Activated naive CD8-positive, alpha-beta T cell treated with anti-CD3 and anti-CD28 coated beads, Interleukin-2, amount 10 ng/mL, durations not matched to agents 7 days and 5 days (primary cell): ENCODE results near the gene GANAB. TPM values are rescaled to one million over a fixed set of nuclear protein-coding genes. Genes with fewer than 3 reads are reported as not detected.
"Not testable (repeated sequence)": the region's sequence is repeated elsewhere in the genome, so short reads cannot be mapped to it uniquely, and the experiment has no call there.

Experiments
- ATAC-seq: fragments of 150-1000 bp; cut with Tn5 transposase; one replicate; pipeline ENCODE4 v1.10.0; 2021; ENCODE audit warnings: low read depth, moderate library complexity
- POLR2A ChIA-PET: fragments of 350-600 bp; sonication (Branson Sonifier 250); formaldehyde crosslinking; loops from one replicate; lab custom pipeline; 2021; ENCODE audit warnings: antibody characterized with exemption; lab: Charles Lee
- DNase-seq: peaks from one replicate; pipeline ENCODE4 v3.0.0; 2021
- H3K27ac Mint-ChIP-seq: one replicate; pipeline ENCODE4 v1.8.0; 2022; ENCODE audit warnings: mild to moderate bottlenecking, mixed read lengths
- H3K27me3 Mint-ChIP-seq: one replicate; pipeline ENCODE4 v1.8.0; 2022; ENCODE audit warnings: mild to moderate bottlenecking, moderate library complexity, mixed read lengths
- H3K36me3 Mint-ChIP-seq: one replicate; pipeline ENCODE4 v1.8.0; 2021; ENCODE audit warnings: mild to moderate bottlenecking, mixed read lengths
- H3K4me1 Mint-ChIP-seq: one replicate; pipeline ENCODE4 v1.8.0; 2021; ENCODE audit warnings: mixed read lengths
- H3K4me3 Mint-ChIP-seq: one replicate; pipeline ENCODE4 v1.8.0; 2022; ENCODE audit warnings: mild to moderate bottlenecking, moderate library complexity, mixed read lengths
- H3K9me3 Mint-ChIP-seq: one replicate; pipeline ENCODE4 v1.8.0; 2021; ENCODE audit warnings: mixed read lengths
- total RNA-seq, 2 experiments: library from RNA; stranded (reverse); gene quantifications; one replicate each; pipeline ENCODE4 v1.2.3, GENCODE V29; 2021

Gene GANAB
- total RNA-seq, 2 experiments from 2014 or later, result 291 to 300 TPM

GRCh38 chr11:62665075-62665598, 18.7 kb upstream of the GANAB start, which contains the start of the genes C11orf98 and CSKMT:
TSS of gene C11orf98 (minus strand) at chr11:62665210. CDS start at chr11:62665169, 41 bp downstream.
TSS of gene CSKMT (plus strand) at chr11:62665312. CDS start at chr11:62665880, 568 bp downstream.
- peak; percentile 88 for ATAC-seq
- Mint-ChIP-seq H3K9me3 (no peaks in the 10 kb centered on the region), H3K4me1 (peaks cover 34% of the 10 kb centered on the region), H3K27me3 (no peaks in the 10 kb centered on the region), H3K4me3 (peak within 1 kb of the TSS; percentile 97), H3K36me3 (peaks cover 20% of the 10 kb centered on the region), H3K27ac (peak within 1 kb of the TSS; percentile 94)
- DNase-seq, result peak; percentile 97
- POLR2A ChIA-PET, result interaction anchor here (0.6 to 7.0 kb wide), 45 partner anchors 9 to 1302 kb away, joined by 3 to 187 read pairs (median 8); partner anchors contain the start of genes B3GAT3, BSCL2, EEF1G and EML3

GRCh38 chr11:62664405-62665074, 18.1 kb upstream of the GANAB start:
- Mint-ChIP-seq H3K9me3 (no peaks in the 10 kb centered on the region), H3K27ac (peak overlapping the region; percentile 94), H3K4me1 (peaks cover 29% of the 10 kb centered on the region), H3K36me3 (peaks cover 19% of the 10 kb centered on the region), H3K4me3 (peak overlapping the region; percentile 97), H3K27me3 (no peaks in the 10 kb centered on the region)
- DNase-seq, result no peak
- ATAC-seq, result peak; percentile 58
- POLR2A ChIA-PET, result interaction anchor here (0.6 to 7.0 kb wide), 43 partner anchors 10 to 1301 kb away, joined by 3 to 187 read pairs (median 9); partner anchors contain the start of genes B3GAT3, BSCL2, EEF1G and EML3

- no peak for DNase-seq
- Mint-ChIP-seq H3K4me3 (no peak overlapping the region), H3K27ac (no peak overlapping the region), H3K36me3 (peaks cover 2% of the 10 kb centered on the region), H3K27me3 (no peaks in the 10 kb centered on the region), H3K9me3 (no peaks in the 10 kb centered on the region), H3K4me1 (peaks cover 13% of the 10 kb centered on the region)
- no peak for ATAC-seq
- POLR2A ChIA-PET, result interaction anchor here (0.7 to 8.4 kb wide), 5 partner anchors 8 to 55 kb away, joined by 3 to 187 read pairs (median 5); partner anchors contain the start of genes B3GAT3, C11orf98, CSKMT and LBHD1
These were observed 10.5 kb upstream of the GANAB start for GRCh38 chr11:62656796-62657429.

DNA sequence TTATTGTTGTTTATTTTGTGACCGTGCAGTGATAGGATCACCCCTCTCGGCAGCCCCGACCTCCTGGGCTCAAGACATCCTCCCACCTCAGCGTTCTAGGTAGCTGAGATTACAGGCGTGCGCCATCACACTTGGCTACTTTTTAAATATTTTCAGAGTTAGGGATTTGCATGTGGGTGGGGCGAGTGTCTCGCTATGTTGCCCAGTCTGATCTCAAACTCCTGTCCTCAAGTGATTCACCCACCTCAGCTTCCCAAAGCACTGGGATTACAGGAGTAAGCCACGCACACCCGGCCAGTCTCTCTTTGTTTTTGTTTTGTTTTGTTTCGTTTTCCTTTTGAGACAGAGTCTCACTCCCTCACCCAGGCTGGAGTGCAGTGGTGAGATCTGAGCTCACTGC, 7.9 kb upstream of the GANAB start:
- H3K36me3 Mint-ChIP-seq, result peaks cover 4% of the 10 kb centered on the region
- ATAC-seq, result no peak

GRCh38 chr11:62652161-62653006, 6.0 kb upstream of the GANAB start:
- H3K9me3 Mint-ChIP-seq, result no peaks in the 10 kb centered on the region
- peak overlapping the region; percentile 91 for H3K27ac Mint-ChIP-seq
- POLR2A ChIA-PET, result interaction anchor here (0.7 to 8.4 kb wide), 22 partner anchors 9 to 250 kb away, joined by 3 to 187 read pairs (median 5); partner anchors contain the start of genes B3GAT3, C11orf98, CSKMT and EEF1G
- H3K4me1 Mint-ChIP-seq, result peaks cover 17% of the 10 kb centered on the region
- DNase-seq (no peak), ATAC-seq (no peak)
- peak overlapping the region; percentile 94 for H3K4me3 Mint-ChIP-seq
- no peaks in the 10 kb centered on the region for H3K27me3 Mint-ChIP-seq
- H3K36me3 Mint-ChIP-seq, result peaks cover 4% of the 10 kb centered on the region

More for the DNA sequence above, 7.9 kb upstream of the GANAB start:
- Mint-ChIP-seq H3K9me3 (no peaks in the 10 kb centered on the region), H3K4me1 (peaks cover 17% of the 10 kb centered on the region), H3K4me3 (peak overlapping the region; percentile 37), H3K27ac (peak overlapping the region; percentile 63), H3K27me3 (no peaks in the 10 kb centered on the region)
- no peak for DNase-seq
- POLR2A ChIA-PET, result interaction anchor here (0.6 to 8.4 kb wide), 5 partner anchors 11 to 101 kb away, joined by 4 to 187 read pairs (median 8); partner anchors contain the start of genes C11orf98, CSKMT, LBHD1 and TUT1

DNA sequence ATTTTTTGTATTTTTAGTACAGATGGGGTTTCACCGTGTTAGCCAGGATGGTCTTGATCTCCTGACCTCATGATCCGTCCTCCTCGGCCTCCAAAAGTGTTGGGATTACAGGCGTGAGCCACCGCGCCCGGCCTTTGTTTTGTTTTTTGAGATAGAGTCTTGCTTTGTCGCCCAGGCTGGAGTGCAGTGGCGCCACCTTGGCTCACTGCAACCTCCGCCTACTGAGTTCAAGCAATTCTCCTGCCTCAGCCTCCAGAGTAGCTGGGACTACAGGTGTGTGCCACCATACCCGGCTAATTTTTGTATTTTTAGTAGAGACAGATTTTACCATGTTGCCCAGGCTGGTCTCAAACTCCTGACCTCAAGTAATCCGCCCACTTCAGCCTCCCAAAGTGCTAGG, 3.9 kb upstream of the GANAB start:
- not testable (repeated sequence) for H3K27ac Mint-ChIP-seq, DNase-seq, H3K27me3 Mint-ChIP-seq, H3K9me3 Mint-ChIP-seq, H3K4me3 Mint-ChIP-seq, H3K36me3 Mint-ChIP-seq, ATAC-seq
- POLR2A ChIA-PET, result interaction anchor here (0.9 to 1.2 kb wide), 2 partner anchors 22 to 49 kb away, joined by 5 to 6 read pairs; partner anchors contain the start of genes LBHD1 and MTA2
- peaks cover 23% of the 10 kb centered on the region for H3K4me1 Mint-ChIP-seq

DNA sequence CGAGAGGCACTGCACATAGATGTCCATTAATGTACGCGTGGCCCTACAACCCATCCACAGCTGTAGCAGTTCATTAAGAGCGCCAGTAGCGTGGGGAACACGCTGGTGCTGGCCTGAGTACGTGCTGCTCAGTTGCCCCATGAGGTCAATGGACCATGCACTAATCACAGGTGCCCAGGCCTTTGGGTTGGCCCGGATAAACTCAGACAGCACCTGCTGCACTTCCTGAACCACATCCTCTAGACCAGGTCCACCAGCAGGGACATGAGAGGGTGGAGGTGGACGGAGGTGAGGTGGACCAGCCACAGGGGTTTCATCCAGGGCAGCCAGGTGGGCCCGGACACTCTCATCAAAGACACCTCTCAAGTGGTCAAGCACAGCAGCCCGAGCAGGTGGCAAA, 3.1 kb upstream of the GANAB start:
- DNase-seq (no peak), ATAC-seq (no peak)
- Mint-ChIP-seq H3K36me3 (peaks cover 10% of the 10 kb centered on the region), H3K9me3 (no peaks in the 10 kb centered on the region), H3K27me3 (no peaks in the 10 kb centered on the region), H3K27ac (no peak overlapping the region), H3K4me1 (peaks cover 28% of the 10 kb centered on the region), H3K4me3 (no peak overlapping the region)
- POLR2A ChIA-PET, result interaction anchor here (0.6 to 5.5 kb wide), 7 partner anchors 8 to 58 kb away, joined by 3 to 40 read pairs (median 7); partner anchors contain the start of genes B3GAT3, C11orf98, CSKMT and LBHD1

DNA sequence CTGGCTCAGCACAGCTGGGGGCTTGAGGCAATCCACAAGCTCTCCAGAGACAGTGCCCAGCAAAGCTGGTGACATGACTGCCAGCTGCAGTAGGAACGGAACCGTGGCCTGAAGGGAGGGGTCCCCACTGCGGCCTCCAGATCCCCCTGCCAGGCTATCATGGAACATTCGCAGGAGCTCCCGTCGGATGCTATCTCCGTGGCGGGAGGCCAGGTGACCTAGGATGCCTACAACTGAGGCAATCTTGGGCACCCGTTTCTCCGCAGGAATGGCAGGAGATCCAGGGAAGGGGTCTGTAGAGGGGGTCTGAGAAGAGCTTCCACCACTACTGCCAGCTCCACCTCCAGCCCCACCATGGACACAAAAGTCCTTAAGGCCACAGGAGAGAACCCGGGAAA, 2.6 kb upstream of the GANAB start:
- ATAC-seq (no peak), DNase-seq (no peak)
- peaks cover 29% of the 10 kb centered on the region for H3K4me1 Mint-ChIP-seq
- H3K9me3 Mint-ChIP-seq, result no peaks in the 10 kb centered on the region
- H3K27ac Mint-ChIP-seq, result no peak overlapping the region
- peaks cover 10% of the 10 kb centered on the region for H3K36me3 Mint-ChIP-seq
- POLR2A ChIA-PET, result interaction anchor here (0.6 to 5.5 kb wide), 7 partner anchors 16 to 57 kb away, joined by 3 to 40 read pairs (median 7); partner anchors contain the start of genes B3GAT3, C11orf98, CSKMT and LBHD1
- no peaks in the 10 kb centered on the region for H3K27me3 Mint-ChIP-seq
- no peak overlapping the region for H3K4me3 Mint-ChIP-seq

- no peak for ATAC-seq
- Mint-ChIP-seq H3K36me3 (peaks cover 8% of the 10 kb centered on the region), H3K4me1 (peaks cover 26% of the 10 kb centered on the region), H3K9me3 (no peaks in the 10 kb centered on the region), H3K27ac (no peak overlapping the region), H3K4me3 (no peak overlapping the region), H3K27me3 (no peaks in the 10 kb centered on the region)
- no peak for DNase-seq
- POLR2A ChIA-PET, result interaction anchor here (0.6 to 5.5 kb wide), 10 partner anchors 11 to 193 kb away, joined by 3 to 40 read pairs (median 4); partner anchors contain the start of genes B3GAT3, C11orf98, CSKMT and HNRNPUL2
These were observed 2.0 kb upstream of the GANAB start for GRCh38 chr11:62648185-62648966.

DNA sequence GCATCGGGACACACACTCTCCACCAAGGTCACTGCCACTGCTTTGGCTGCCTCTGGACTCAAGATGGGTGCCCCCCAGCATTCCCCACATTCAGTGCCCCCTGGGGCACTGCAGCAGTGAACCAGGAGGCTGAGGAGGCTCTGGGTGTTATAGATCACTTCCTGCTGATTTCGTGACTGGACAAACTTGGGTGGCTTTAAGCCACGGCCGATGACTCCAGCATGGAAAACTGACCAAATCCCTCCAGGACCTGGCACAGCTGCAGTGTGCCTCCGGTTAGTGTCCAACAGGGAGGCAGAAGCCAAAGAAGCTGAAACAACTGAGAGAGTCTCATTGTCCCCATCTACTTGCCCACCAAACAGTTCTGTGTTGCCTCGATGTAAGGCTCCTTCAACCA, 1.2 kb upstream of the GANAB start:
- DNase-seq (no peak), ATAC-seq (no peak)
- no peak overlapping the region for H3K4me3 Mint-ChIP-seq
- no peaks in the 10 kb centered on the region for H3K27me3 Mint-ChIP-seq
- peaks cover 25% of the 10 kb centered on the region for H3K4me1 Mint-ChIP-seq
- no peak overlapping the region for H3K27ac Mint-ChIP-seq
- no peaks in the 10 kb centered on the region for H3K9me3 Mint-ChIP-seq
- POLR2A ChIA-PET, result interaction anchor here (0.9 to 5.5 kb wide), 8 partner anchors 10 to 194 kb away, joined by 3 to 40 read pairs (median 8); partner anchors contain the start of genes B3GAT3, C11orf98, CSKMT and HNRNPUL2
- H3K36me3 Mint-ChIP-seq, result peaks cover 8% of the 10 kb centered on the region

GRCh38 chr11:62646825-62647608, 604 bp upstream of the GANAB start:
- Mint-ChIP-seq H3K4me1 (peaks cover 24% of the 10 kb centered on the region), H3K27me3 (no peaks in the 10 kb centered on the region), H3K36me3 (peaks cover 8% of the 10 kb centered on the region), H3K27ac (peak overlapping the region; percentile 96), H3K9me3 (no peaks in the 10 kb centered on the region), H3K4me3 (peak overlapping the region; percentile 99)
- POLR2A ChIA-PET, result interaction anchor here (0.6 to 7.3 kb wide), 17 partner anchors 10 to 194 kb away, joined by 3 to 76 read pairs (median 13); partner anchors contain the start of genes B3GAT3, C11orf98, CSKMT and EEF1G
- ATAC-seq (no peak), DNase-seq (no peak)
